GM21360 (cell line): Measurements from ENCODE around the gene MIPEP.

Experiments
- ATAC-seq: cut with Tn5 transposase; IDR thresholded peaks from one replicate; pipeline ENCODE4 v1.9.1; 2021; ENCODE audit warnings: mild to moderate bottlenecking, moderate library complexity; ENCODE audit not compliant: unreplicated experiment

The MIPEP gene

DNA sequence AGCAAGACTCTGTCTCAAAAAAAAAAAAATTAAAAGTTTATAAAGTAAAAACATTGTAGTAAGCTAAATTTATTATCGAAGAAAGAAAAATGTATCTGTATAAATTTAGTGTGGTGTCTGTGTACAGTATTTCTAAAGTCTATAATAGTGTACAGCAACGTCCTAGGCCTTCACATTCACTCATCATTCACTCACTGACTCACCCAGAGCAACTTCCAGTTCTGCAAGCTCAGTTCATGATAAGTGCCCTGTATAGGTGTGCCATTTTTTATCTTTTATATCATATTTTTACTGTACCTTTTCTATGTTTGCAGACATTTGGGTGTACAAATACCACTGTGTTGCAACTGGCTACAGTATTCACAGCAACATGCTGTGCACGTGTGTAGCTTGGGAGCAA, 200.9 kb downstream of the MIPEP start:
- no peak for ATAC-seq

DNA sequence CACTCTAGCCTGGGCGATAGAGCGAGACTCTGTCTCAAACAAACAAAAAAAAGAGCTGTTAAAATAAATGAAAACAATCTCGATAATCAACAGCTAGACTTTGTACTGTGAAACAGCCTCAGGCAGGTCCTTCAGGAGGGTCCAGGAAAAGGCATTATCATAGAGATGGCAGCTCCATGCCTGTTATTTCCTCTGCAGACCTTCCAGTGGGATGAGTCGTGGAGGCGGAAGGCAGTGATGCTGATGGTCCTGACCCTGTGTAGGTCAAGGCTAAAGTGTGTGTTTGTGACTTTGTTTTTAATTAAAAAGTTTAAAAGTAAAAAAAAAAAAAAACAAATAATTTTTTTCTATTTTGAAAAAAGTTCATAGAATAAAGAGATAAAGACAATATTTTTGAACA, 201.6 kb downstream of the MIPEP start:
- ATAC-seq = no peak

DNA sequence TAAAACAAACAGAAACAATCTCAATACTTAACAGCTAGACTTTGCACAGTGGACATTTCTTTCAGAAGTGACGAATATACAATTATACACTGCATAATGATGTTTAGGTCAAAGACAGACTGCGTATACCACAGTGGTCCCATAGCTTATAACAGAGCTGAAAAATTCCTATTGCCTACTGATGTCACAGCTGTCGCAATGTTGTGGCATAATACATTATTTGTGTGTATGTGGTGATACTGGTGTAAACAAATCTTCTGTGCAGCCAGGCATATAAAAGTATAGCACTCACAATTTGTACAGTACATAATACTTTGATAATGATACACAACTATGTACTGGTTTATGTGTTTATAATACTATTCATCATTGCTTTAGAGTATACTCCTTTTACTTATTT, 202.3 kb downstream of the MIPEP start:
- no peak for ATAC-seq

DNA sequence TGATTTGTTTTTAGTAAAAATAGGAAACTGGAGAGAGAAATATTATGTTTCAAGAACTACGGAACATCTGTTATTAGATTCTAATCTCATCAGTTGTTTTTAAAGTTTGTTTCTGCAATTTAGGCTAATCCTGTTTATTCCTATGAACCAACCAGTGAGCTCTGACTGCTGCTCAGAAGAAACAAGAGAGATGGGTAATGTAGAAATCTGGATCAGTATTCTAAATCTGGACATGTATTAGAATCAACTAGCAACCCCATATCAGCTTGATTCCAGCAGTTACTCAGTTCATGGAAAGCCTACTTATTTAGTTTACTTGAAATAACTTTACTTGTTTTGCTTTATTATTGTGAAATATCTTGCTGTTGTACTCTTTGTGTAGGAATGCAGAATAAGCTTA, 203.8 kb downstream of the MIPEP start:
- ATAC-seq = no peak

DNA sequence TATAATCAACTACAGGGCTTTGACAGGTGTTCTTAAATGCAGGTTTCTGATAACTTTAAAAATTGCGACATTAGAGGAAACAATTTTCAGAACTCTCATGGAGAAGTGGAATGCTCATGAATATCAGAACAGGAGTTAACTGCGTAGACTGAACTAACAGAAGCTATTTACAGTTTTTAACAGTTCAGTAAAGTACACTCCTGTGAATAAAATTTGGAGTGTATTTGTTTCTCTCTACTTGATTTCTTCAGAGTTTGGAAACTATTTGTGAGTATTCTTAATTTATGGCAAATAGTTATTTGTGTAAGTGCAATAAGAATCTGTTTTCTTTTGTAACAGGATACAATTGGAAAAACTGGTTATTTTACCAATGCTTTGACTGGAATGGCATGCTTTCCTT, 204.6 kb downstream of the MIPEP start:
- no peak for ATAC-seq

GRCh38 chr13:23683084-23683483, 206.1 kb downstream of the MIPEP start:
- no peak for ATAC-seq

DNA sequence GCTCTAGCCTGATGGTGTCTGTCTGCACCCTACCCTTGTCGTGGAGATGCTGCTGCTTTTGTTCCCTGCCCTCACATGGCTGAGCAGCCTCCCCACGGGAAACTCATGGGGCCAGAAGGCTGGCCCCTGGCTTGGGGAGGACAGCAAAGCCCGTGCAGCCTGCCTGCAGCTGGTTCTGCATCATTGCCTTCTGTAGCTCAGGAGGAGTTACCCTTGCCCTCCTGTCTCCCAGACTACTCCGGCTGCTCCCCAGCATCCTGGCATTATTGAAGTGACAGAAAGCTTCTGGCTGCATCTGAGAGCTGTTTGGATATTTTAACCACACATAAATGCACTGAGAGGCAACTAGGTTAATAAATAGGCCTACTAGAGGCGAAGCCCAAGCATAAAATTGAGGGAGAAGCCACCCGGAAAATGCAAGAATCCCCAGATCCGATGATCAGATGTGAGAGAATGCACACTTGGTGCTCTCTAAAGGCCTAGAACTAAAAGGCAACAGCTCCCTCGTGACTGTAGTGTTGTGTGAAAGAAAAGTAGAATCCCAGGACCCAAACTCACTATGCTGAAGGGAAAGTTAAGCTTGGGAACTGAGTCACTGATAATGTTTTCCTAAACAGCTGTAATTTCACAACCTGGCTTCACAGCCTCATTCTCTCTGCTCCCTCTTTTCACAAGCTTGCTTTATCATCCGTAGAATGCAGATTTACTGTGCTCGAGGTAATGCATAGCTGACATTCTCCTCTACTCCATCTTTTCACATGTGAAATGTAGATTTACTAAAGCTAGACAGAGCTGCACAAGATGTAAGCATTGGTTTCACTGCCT, 208.1 kb downstream of the MIPEP start:
- no peak for ATAC-seq
